ENCODE results near the gene CA9.

CA9 gene

DNA sequence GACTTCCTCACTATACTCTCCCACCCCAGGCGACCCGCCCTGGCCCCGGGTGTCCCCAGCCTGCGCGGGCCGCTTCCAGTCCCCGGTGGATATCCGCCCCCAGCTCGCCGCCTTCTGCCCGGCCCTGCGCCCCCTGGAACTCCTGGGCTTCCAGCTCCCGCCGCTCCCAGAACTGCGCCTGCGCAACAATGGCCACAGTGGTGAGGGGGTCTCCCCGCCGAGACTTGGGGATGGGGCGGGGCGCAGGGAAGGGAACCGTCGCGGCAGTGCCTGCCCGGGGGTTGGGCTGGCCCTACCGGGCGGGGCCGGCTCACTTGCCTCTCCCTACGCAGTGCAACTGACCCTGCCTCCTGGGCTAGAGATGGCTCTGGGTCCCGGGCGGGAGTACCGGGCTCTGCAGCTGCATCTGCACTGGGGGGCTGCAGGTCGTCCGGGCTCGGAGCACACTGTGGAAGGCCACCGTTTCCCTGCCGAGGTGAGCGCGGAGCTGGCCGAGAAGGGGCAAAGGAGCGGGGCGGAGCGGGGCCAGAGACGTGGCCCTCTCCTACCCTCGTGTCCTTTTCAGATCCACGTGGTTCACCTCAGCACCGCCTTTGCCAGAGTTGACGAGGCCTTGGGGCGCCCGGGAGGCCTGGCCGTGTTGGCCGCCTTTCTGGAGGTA is 2.1 kb downstream of the CA9 start:
- no peak for DNase-seq (ENCODE audit: low read depth)

DNA sequence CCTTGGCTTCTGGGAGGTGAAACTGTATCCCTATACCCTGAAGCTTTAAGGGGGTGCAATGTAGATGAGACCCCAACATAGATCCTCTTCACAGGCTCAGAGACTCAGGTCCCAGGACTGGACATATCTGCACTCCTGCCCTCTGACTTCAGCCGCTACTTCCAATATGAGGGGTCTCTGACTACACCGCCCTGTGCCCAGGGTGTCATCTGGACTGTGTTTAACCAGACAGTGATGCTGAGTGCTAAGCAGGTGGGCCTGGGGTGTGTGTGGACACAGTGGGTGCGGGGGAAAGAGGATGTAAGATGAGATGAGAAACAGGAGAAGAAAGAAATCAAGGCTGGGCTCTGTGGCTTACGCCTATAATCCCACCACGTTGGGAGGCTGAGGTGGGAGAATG is 5.4 kb downstream of the CA9 start:
- no peak for DNase-seq (ENCODE audit: low read depth)

DNA sequence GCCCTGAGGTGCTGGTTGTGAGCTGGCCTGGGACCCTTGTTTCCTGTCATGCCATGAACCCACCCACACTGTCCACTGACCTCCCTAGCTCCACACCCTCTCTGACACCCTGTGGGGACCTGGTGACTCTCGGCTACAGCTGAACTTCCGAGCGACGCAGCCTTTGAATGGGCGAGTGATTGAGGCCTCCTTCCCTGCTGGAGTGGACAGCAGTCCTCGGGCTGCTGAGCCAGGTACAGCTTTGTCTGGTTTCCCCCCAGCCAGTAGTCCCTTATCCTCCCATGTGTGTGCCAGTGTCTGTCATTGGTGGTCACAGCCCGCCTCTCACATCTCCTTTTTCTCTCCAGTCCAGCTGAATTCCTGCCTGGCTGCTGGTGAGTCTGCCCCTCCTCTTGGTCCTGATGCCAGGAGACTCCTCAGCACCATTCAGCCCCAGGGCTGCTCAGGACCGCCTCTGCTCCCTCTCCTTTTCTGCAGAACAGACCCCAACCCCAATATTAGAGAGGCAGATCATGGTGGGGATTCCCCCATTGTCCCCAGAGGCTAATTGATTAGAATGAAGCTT is 6.1 kb downstream of the CA9 start:
- DNase-seq (ENCODE audit: low read depth), result no peak

DNA sequence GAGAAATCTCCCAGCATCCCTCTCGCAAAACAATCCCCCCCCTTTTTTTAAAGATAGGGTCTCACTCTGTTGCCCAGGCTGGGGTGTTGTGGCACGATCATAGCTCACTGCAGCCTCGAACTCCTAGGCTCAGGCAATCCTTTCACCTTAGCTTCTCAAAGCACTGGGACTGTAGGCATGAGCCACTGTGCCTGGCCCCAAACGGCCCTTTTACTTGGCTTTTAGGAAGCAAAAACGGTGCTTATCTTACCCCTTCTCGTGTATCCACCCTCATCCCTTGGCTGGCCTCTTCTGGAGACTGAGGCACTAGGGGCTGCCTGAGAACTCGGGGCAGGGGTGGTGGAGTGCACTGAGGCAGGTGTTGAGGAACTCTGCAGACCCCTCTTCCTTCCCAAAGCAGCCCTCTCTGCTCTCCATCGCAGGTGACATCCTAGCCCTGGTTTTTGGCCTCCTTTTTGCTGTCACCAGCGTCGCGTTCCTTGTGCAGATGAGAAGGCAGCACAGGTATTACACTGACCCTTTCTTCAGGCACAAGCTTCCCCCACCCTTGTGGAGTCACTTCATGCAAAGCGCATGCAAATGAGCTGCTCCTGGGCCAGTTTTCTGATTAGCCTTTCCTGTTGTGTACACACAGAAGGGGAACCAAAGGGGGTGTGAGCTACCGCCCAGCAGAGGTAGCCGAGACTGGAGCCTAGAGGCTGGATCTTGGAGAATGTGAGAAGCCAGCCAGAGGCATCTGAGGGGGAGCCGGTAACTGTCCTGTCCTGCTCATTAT is 6.8 kb downstream of the CA9 start:
- DNase-seq (ENCODE audit: low read depth), result peak; percentile 71

DNA sequence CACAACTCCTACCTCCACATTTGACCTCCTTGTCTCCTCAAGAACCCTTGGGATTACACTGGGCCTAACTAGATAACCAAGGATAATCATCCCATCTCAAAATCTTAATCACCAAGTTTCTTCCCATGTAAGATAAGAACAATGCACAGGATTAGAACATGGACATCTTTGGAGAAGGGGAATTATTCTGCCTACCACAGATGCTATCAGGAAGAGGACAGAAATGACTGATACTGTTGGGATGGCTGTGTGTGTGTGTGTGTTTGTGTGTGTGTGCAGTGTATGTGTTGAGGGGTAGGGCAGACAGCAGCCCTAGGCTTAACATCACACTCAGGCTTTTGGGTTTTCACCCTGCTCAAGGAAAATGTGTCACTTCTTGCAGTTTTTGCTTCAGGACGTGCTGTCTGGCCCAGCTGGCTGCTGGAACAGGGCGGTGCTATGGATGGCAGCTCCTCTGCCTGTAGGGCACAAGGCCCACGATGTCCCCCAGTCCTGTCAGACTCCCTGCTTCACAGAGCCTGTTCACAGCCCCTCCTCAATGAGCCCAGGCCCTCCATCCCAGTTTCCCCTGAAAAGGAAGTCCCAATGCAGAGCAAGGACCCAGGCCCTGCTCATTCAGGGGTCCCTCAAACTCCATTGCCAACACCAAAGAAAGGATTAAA is 7.7 kb downstream of the CA9 start:
- peak; percentile 39 for DNase-seq (ENCODE audit: low read depth)

DNA sequence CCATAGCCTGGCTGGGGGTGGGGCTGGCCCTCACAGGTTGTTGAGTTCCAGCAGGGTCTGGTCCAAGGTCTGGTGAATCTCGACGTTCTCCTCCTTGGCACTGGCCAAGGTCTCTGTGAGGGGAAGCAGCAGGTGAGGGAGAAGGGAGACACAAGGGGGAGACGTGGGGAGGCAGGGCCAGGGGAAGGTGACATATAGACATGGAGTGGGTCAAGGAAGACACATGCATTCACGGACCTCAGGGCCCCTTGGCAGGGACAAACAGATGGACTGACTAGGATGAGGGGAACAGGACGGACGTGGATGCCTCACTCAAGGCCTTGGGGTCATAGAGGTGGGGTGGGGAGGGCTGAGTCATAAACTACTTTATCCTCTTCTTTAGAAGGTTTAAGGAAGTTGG is 8.3 kb downstream of the CA9 start:
- DNase-seq (ENCODE audit: low read depth), result peak; percentile 65

DNA sequence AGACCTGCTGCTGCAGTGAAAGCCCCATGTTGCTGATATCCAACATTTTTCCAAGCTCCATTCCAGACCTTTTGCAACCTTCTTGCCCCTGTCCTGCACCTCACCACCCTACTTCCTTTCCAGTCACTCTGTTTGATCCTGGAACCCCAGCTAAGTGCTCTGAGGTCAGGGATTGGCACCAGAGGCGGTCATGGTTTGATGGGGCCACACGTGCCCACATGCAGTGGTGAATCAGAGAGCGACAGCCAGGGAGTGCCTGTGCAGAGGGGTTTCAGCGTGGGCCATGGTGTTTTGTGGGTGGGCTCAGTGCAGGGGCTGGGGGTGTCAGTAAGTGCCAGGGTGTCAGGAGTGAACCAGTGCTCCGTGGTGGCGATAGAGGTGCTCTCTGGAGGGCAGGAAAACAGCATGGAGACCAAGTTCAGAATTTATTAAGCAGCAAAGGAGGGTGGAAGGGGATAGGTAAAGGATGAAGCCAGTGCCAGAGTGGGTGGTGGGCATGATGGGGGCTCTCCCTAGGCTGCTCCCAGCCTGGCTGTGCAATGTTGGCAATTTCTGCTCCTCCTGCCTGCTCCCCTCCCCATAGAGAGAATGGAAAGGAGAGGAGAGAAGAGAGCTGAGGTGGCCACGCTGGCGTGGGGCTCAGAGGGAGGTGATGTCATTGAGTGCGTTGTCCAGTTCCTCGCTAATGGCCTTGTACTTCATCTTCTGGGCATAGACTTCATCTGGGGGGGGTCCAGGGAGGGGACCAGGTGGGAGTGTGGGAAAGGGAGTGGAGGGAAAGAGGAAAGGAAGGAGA is 9.0 kb downstream of the CA9 start:
- no peak for DNase-seq (ENCODE audit: low read depth)

DNA sequence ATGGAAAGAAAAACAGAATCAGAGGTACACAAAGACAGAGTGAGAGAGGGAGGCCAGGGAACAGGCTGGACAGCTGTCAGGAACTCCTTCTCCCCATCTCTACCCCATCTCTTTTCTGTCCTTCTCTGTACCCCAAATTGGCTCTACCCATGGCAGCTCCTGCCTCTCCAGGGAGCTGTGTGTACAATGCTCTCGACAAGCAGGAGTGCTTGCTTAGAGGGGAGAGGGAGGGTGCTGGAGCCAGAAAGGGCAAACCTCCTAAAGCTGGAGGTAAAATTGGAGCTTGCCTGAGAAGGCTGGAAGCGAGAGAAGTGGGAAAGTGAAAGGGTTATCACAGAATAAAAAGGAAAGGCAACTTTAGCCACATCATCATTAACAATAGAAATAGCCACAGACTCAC is 9.6 kb downstream of the CA9 start:
- no peak for DNase-seq (ENCODE audit: low read depth)

DNA sequence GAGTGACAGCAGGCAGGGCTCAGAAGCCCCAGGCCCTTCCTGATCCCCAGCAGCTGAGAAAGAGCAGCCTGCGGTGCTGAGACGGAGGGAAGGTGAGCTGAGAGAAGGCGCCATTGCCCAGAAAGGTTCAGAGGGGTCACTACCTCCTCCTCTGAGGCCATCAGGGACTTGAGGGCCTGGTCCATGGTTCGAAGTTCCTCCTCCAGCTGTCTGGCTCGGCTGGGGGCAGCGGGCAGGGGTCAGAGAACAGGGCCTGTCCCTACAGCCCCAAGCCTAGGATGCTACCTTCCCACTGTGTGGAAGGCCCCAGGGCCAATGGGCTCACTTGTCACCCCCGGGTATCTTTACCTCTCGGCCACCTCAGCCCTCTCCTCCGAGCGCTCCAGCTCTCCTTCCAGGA is 11.2 kb downstream of the CA9 start:
- no peak for DNase-seq (ENCODE audit: low read depth)

DNA sequence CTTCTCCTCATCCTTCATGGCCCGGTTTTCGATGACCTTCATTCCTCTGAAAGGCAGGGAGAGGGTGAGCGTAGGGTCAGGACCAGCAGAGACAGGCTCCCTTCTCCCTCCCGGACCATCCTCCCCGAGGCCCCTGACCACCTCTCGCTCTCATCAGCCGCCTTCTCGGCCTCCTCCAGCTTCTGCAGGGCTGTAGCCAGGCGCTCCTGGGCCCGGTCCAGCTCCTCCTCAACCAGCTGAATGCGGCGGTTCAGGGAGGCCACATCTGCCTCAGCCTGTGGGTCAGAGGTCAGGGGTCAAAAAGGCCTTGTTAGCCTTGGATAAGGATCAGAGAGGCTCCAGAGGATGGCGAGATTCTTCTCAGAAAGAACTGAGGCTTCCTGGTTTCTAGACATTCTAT is 11.8 kb downstream of the CA9 start:
- no peak for DNase-seq (ENCODE audit: low read depth)

DNA sequence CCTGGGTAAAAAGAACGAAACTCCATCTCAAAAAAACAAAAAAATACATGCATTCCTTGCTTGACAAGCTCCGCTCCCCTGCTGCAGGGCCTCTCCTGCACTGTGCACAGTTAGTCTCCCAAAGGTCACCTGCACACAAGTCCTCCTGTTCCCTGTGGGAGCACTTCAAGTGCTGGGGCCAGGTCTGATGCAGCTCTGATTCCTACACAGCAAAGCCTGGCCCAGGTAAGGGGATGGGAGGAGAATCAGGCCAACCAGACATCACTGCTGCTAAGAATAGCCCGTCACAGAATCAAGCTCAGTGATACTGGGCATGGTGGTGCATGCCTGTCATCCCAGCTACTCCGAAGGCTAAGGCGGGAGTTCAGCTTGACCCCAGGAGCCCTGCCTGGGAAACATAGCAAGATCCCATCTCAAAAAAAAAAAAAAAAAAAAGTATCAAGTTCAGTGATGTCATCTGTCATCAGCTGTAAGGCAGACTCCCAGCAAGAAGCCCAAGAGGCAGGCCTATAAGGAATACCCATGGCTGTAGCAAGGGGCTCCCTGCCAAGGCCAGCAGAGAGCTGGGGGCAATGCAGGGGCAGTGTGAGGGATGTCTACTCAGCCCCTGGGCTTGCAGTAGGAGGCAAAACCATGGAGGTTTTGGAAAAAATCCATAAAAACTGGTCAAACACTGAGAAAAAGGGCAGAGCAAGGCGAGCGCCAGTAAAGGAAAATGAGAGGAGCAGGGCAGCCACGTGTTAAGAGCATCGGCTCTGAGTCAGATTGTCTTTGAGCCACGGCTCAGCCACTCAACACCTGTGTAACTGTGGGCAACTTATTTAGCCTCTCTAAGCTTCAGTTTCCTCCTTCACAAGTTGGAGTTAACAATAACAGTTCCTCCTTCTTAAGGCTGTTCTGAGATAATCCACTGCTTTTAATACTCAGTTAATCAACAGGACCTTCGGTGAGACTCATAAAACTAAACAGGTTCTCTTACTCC is 12.8 kb downstream of the CA9 start:
- no peak for DNase-seq (ENCODE audit: low read depth)

DNA sequence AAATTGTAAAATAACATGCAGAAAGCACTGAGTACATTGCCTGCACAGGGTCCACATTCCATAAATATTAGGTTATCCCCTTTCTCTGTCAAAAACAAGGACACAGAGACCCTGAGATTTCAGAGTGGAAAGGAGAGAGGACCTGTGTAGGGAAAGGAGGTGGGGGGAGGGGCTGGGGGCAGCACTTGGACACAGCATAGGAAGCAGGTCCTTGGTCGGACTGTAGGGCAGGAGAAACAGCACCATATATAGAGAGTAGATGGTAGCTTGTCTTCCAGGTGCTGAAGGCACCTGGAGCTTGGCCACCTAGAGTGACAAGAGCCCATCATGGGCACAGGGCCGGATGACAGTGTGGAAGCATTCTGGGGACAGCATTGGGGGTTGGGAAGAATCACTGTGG is 13.6 kb downstream of the CA9 start:
- no peak for DNase-seq (ENCODE audit: low read depth)

DNA sequence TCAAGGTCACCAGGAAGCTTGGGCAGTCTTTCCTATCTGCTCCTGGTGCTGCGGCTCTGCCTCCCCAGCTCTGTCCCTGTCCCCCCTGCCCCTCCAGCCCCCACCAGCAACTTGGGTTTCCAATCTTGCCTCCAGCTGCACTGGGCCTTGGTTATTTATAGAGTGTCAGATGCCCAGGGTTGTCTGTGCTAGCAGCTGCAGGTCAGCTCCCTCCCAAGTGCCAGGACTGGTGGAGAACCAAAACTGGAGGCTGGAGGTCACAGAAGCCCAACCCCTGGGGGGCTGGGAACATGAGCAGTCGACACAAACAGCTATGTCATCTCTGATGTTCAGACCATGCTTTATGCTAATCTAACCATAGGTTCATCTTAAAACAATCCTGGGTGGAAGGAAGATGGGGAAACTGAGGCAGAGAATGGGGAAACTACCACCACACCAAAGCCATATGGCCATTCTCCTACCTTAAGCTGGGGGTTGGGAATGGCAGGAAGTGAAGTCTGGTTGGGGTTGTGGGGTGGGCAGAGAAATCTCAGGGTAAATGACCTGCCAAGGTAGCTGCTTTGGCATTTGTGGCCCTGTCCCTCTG is 14.3 kb downstream of the CA9 start:
- no peak for DNase-seq (ENCODE audit: low read depth)

DNA sequence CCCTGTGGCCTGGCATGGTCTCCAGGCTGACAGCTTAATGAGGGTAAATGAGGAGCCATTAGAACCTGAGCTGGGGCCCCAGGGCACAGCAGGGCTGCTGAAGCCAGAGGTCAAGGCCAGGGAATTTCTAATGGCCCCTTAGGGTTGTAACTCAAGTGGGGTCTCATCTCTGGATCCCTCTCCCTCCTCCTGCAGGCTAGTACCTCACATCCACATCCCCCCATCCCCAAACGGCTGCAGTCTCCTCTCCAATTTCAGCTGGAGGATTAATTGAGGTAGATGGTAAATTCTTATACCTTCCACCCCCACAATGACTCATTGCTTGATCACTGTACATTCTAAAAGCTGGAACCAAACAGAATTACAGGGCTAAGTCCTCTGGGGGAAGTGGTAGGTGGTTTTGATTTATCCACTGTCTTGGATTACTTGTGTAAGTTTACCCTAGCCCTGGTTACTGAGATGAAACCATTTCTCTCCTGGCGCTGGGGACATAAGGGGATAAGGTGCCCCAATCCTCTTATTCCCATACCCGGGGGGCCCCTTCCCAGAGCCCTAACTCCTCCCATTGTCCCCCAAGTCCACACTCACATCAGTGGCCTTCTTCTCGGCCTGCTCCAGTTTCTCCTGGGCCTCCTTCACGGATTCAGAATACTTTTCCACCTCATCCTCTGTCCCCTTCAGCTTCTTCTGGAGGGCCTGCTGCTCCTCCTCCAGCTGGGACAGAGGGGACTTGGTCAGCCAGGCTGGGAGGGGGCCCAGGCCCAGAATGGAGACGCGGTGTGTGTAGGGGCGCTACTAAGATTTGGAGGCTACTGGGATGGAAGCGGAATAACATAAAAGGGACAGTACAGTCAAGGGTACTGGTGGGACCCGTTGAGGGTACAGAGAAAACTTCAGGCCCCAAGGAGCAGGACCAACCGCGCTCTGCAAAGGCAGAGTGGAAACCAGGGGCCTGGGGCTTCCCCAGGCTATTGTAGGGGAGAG is 15.1 kb downstream of the CA9 start:
- peak; percentile 91 for DNase-seq (ENCODE audit: low read depth)

DNA sequence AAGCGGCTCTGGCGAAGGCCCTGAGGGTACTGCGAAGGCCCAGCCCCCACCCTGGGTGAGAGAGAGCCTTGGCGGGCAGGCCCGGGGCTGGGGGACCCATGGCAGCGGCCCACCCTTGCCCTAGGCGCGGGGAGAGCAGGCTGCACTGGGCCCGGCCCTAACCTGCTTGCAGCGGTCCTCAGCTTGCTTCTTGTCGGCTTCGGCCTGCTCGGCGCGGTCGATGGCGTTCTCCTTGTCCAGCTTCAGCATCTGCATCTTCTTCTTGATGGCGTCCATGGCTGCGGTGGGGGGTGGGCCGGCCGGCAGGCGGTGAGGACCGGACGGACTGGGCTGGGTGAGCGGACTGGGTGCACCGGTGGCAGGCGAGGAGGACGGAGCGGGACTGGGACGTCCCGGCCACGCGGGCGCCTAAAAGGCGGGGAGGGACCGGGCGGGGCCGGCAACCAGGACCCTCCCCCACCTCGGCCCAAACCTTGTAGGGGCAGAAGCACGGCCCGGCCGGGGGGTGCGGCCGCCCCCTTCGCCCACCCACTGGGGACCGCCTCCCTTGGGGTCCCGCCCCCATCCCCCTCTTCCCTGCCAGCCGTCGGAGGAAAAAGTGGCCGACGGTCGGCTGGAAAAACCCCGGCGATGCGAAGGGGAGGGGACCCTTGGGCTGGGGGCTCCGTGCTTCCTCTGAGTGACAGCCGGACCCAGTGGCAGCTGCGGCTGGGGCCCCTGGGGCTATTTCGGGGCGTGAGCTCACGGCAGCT is 16.0 kb downstream of the CA9 start, which contains the start of gene TPM2:
TPM2 (minus strand) TSS at position 384 of the 752 bp plus-strand sequence; CDS start at position 276, 108 bp downstream.
- peak; percentile 82 for DNase-seq (ENCODE audit: low read depth)

DNA sequence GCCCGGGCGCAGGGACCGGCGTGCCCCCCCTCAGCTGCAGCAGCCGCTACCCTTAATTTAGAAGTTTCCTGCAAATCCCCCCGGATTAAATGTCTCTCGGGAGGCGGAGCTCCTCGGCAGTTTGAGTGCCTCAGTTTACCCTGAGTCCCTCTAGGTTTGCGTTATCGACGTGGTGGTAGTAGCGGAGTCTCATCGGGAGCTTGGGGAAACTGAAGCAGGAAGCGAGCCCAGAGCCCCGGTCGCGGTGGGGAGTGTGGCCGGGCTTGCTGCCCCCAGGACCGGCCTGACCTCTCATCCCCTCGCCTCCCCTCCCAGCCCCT is 16.5 kb downstream of the CA9 start:
- peak; percentile 51 for DNase-seq (ENCODE audit: low read depth)

DNA sequence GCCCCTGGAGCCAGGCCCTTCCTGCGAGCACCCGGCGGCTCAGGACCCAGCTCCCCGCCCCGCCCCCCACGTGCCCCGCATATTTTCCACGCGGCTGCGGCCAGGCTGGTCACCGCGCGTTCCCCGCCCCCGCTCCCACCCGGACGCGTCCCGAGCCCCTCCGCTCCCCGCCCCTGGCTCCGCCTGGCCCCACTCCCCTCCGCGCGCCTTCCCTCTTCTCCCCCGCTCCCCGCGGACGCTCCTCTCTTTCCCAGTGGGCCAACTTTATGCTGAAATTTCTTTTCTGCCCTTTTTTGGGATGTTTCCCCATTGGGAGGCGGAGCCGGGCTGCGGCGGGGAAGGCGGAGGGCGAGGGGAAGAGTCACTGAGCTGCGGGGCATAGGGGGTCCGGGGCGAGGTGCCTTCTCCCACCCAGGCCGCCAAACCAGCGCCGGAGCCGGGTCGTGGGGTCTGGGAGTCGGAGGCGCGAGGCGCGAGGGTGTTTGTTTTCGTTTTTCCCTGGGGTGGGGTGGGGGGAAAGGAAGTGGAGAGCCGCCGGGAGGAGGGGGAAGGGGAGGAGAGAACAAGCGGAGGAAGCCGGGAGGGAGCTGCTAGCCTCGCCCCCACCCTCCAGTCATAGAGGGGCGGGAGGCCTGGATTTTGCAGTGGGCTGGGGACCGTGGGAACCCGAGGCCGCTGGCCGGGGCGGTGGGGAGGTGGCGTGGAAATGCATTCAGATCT is 17.0 kb downstream of the CA9 start:
- peak; percentile 70 for DNase-seq (ENCODE audit: low read depth)

DNA sequence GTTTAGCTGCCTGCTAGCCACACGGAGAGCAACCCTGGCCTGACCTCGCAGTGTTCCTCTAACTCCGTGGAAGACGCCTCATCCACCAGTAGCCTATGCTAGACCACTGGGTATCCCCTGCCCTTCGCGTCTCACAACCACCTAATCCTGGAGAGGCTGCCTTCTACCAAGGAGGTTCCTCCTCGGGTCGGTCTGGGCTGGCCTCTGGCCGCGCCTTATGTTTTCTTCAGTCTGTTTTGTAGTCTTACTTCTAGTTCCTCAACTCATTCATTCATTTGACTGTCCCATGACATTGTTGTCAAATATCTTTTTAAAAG is 17.6 kb downstream of the CA9 start:
- no peak for DNase-seq (ENCODE audit: low read depth)
